Measurements from ENCODE around the gene TMEM130. TPM values are rescaled to one million over a fixed set of nuclear protein-coding genes. Genes with fewer than 3 reads are reported as not detected.

TMEM130 gene
- polyA plus RNA-seq, 1 of the 3 experiments (the other 2 are of a cell fraction): 1.2 TPM

- WGBS (ENCODE audit: low lambda C conversion rate): 97% methylated on average over 7 of the region's 7 CpGs
Measured at GRCh38 chr7:98892609-98893008, 22.8 kb upstream of the TMEM130 start.

GRCh38 chr7:98887038-98887437 is 17.2 kb upstream of the TMEM130 start:
- no peak overlapping the region for H3K4me2 ChIP-seq
- ChIA-PET CTCF (interaction anchor here (0.6 to 1.1 kb wide), 3 partner anchors 7 to 45 kb away, joined by 3 to 5 read pairs (median 3); partner anchors contain the start of gene TRRAP), POLR2A (interaction anchor here (0.6 to 1.0 kb wide), 2 partner anchors 50 to 104 kb away, joined by 3 read pairs; no protein-coding TSS in a partner anchor)
- no peak overlapping the region for H3K9ac ChIP-seq
- H3F3A ChIP-seq (replicated peaks; ENCODE audit: insufficient read depth): no peaks in the 10 kb centered on the region
- no peak overlapping the region for H3K4me3 ChIP-seq (ENCODE audit: low read depth in 2 of 2, low read length in 1 of 2)
- H3K27me3 ChIP-seq (ENCODE audit: insufficient read depth): no peaks in the 10 kb centered on the region
- H3K27ac ChIP-seq (ENCODE audit: low read depth in 2 of 2, low read length in 1 of 2): no peak overlapping the region
- H3K9me3 ChIP-seq: no peaks in the 10 kb centered on the region
- H3K4me1 ChIP-seq (ENCODE audit: control insufficient read depth in 1 of 2, insufficient read depth in 2 of 2, low read depth in 1 of 2, low read length in 1 of 2): no peaks in the 10 kb centered on the region
- peaks cover 15% of the 10 kb centered on the region for H4K20me1 ChIP-seq (ENCODE audit: insufficient read depth)
- peaks cover 68% of the 10 kb centered on the region for H3K79me2 ChIP-seq (ENCODE audit: insufficient read depth)
- H3K36me3 ChIP-seq (replicated peaks in 1 of 2; ENCODE audit: control insufficient read depth in 1 of 2, insufficient read depth in 2 of 2, low read length in 1 of 2): peaks cover 67 to 76% of the 10 kb centered on the region in 2 experiments
- no peaks in the 10 kb centered on the region for H3K9me2 ChIP-seq
- H2AFZ ChIP-seq (ENCODE audit: low read depth): no peak overlapping the region
- no peak for DNase-seq
- TF ChIP-seq PBX3 (IDR thresholded peaks at IDR 0.05) (no peak), GABPA (IDR thresholded peaks at IDR 0.05; ENCODE audit: low read depth) (no peak), TEAD4 (IDR thresholded peaks at IDR 0.05; ENCODE audit: borderline replicate concordance, insufficient read depth) (no peak), MAX (IDR thresholded peaks at IDR 0.05; ENCODE audit: low read depth) (no peak), EZH2phosphoT487 (IDR thresholded peaks at IDR 0.05; ENCODE audit: borderline replicate concordance, low read depth) (no peak), SIN3A (IDR thresholded peaks at IDR 0.05; ENCODE audit: borderline replicate concordance, low read depth, low read length) (no peak), TAF1 (IDR thresholded peaks at IDR 0.05; ENCODE audit: borderline replicate concordance, low read depth, low read length) (no peak), RCOR1 (IDR thresholded peaks at IDR 0.05; ENCODE audit: low read length) (no peak), MEF2A (IDR thresholded peaks at IDR 0.05; ENCODE audit: borderline replicate concordance, low read depth) (no peak), FOXJ3 (CRISPR knock-in tag; IDR thresholded peaks at IDR 0.05) (no peak), USF2 (IDR thresholded peaks at IDR 0.05; ENCODE audit: borderline replicate concordance, low read depth, low read length) (no peak), EP300 (IDR thresholded peaks at IDR 0.05; ENCODE audit: borderline replicate concordance in 1 of 2, low read depth in 1 of 2, low read length in 1 of 2) (no peak), ELF1 (IDR thresholded peaks at IDR 0.05) (no peak), RFX5 (IDR thresholded peaks at IDR 0.05; ENCODE audit: low read length) (no peak), FOSL2 (IDR thresholded peaks at IDR 0.05; ENCODE audit: borderline replicate concordance, low read depth) (no peak), GATA2 (CRISPR knock-in tag; IDR thresholded peaks at IDR 0.05) (no peak)

More at GRCh38 chr7:98892609-98893008, 22.8 kb upstream of the TMEM130 start:
- H3K9ac ChIP-seq: no peak overlapping the region
- H3K4me1 ChIP-seq (ENCODE audit: control insufficient read depth in 1 of 2, insufficient read depth in 2 of 2, low read depth in 1 of 2, low read length in 1 of 2): no peaks in the 10 kb centered on the region
- H3K9me2 ChIP-seq: no peaks in the 10 kb centered on the region
- ChIA-PET CTCF (interaction anchor here (1.1 to 5.6 kb wide), 3 partner anchors 14 to 471 kb away, joined by 3 to 23 read pairs (median 4); partner anchors contain the start of gene TRRAP), POLR2A (interaction anchor here (1.3 kb wide), 1 partner anchor 14 kb away, joined by 3 read pairs; the partner anchor contains the start of gene TRRAP)
- H3K27me3 ChIP-seq (ENCODE audit: insufficient read depth): no peaks in the 10 kb centered on the region
- no peak overlapping the region for H2AFZ ChIP-seq (ENCODE audit: low read depth)
- no peaks in the 10 kb centered on the region for H3K9me3 ChIP-seq
- no peak overlapping the region for H3K4me2 ChIP-seq
- H3K79me2 ChIP-seq (ENCODE audit: insufficient read depth): peaks cover 19% of the 10 kb centered on the region; the same call in 1 of the 2 replicates
- H3K36me3 ChIP-seq (replicated peaks in 1 of 2; ENCODE audit: control insufficient read depth in 1 of 2, insufficient read depth in 2 of 2, low read length in 1 of 2): peaks cover 65 to 87% of the 10 kb centered on the region in 2 experiments
- H3F3A ChIP-seq (replicated peaks; ENCODE audit: insufficient read depth): no peaks in the 10 kb centered on the region
- DNase-seq: no peak
- H4K20me1 ChIP-seq (ENCODE audit: insufficient read depth): no peaks in the 10 kb centered on the region
- TF ChIP-seq NFIC (IDR thresholded peaks at IDR 0.05; ENCODE audit: borderline replicate concordance) (no peak), SMC3 (IDR thresholded peaks at IDR 0.05; ENCODE audit: low read depth, low read length) (no peak), MEF2A (IDR thresholded peaks at IDR 0.05; ENCODE audit: borderline replicate concordance, low read depth) (no peak), TCF12 (IDR thresholded peaks at IDR 0.05) (no peak), GATA2 (CRISPR knock-in tag; IDR thresholded peaks at IDR 0.05) (no peak), IRF3 (IDR thresholded peaks at IDR 0.05; ENCODE audit: low read depth, low read length) (no peak), RAD21 (IDR thresholded peaks at IDR 0.05; ENCODE audit: low read length) (no peak), USF2 (IDR thresholded peaks at IDR 0.05; ENCODE audit: borderline replicate concordance, low read depth, low read length) (no peak), TEAD4 (IDR thresholded peaks at IDR 0.05; ENCODE audit: borderline replicate concordance, insufficient read depth) (no peak), RCOR1 (IDR thresholded peaks at IDR 0.05; ENCODE audit: low read length) (no peak), JUND (IDR thresholded peaks at IDR 0.05) (no peak), RFX5 (IDR thresholded peaks at IDR 0.05; ENCODE audit: low read length) (no peak)
- no peak overlapping the region for H3K4me3 ChIP-seq (ENCODE audit: low read depth in 2 of 2, low read length in 1 of 2)
- no peak overlapping the region for H3K27ac ChIP-seq (ENCODE audit: low read depth in 2 of 2, low read length in 1 of 2)

Data from SK-N-SH (cell line).